ENCODE results near the gene CAPZB. TPM values are rescaled to one million over a fixed set of nuclear protein-coding genes. Genes with fewer than 3 reads are reported as not detected.

Gene CAPZB
- total RNA-seq, 1 experiment from 2014 or later: 201 TPM

DNA sequence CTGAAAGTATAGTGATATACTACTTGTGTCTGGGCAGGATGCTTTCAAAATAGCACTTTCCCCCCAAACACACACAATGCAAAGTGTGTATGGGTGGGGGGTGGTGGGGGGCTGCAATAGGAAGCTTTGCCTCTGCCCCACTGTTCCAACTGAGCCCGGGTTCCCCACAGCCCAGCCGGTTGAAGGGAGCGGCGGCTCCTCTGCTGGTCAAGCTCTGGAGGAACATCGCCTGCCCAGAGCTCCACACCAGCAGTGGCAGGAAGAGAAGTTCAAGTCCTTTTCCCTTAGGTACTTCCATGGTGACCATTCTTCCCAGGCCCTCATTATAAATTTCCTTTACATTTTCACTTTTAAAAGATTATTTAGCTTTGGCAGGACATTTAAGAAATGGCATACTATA, 74.9 kb downstream of the CAPZB start:
- DNase-seq: peak; percentile 71
- Histone ChIP-seq H3K36me3 (replicated peaks; ENCODE audit: control insufficient read depth, insufficient read depth, low read length) (peaks cover 1% of the 10 kb centered on the region), H3K27me3 (ENCODE audit: control insufficient read depth, insufficient read depth, low read length) (no peaks in the 10 kb centered on the region), H3K4me3 (ENCODE audit: insufficient read depth, low read depth, low read length) (no peak overlapping the region)

DNA sequence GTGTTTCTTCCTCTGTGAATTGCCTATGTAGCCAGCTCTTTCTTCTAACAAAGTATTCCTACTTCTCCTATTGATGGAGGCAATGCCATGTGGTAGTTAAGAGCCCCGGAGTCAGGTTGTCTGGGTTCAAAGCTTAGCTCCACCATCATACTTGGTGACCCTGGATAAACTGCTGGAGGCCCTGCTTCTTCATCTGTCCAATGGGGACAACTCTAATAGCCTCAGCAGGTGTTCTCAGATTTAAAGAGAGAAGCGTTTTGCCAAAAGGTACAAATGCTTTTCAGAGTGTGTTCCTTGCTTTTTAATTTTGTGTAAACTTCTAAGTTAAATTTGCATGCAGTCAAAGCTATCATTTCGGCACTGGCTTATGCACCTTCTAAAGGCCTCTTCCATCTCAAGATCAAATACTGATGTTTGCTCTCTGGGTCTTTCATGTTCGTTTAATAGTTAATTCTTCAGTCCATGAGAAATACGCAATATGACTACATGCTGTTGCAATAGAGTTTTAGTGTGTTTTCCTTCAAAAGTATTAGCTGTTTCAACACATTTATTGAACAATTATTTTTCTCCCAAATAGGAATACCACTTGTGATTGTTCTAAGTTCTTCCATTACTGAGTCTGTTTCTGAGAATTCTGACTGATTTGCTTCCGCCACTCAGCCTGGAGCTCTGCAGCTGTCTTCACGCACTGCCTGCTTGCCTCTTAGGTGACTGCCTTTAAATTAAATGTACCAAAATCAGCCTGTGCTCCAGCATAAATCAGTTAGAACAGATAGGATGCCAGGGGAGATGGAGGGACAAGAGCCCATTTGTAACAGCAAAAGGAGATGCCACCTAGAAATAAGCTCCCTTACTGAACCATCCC, 75.6 kb downstream of the CAPZB start:
- DNase-seq: no peak
- H3K27me3 ChIP-seq (ENCODE audit: control insufficient read depth, insufficient read depth, low read length): no peaks in the 10 kb centered on the region
- no peak overlapping the region for H3K4me3 ChIP-seq (ENCODE audit: insufficient read depth, low read depth, low read length)
- H3K36me3 ChIP-seq (replicated peaks; ENCODE audit: control insufficient read depth, insufficient read depth, low read length): peaks cover 1% of the 10 kb centered on the region

DNA sequence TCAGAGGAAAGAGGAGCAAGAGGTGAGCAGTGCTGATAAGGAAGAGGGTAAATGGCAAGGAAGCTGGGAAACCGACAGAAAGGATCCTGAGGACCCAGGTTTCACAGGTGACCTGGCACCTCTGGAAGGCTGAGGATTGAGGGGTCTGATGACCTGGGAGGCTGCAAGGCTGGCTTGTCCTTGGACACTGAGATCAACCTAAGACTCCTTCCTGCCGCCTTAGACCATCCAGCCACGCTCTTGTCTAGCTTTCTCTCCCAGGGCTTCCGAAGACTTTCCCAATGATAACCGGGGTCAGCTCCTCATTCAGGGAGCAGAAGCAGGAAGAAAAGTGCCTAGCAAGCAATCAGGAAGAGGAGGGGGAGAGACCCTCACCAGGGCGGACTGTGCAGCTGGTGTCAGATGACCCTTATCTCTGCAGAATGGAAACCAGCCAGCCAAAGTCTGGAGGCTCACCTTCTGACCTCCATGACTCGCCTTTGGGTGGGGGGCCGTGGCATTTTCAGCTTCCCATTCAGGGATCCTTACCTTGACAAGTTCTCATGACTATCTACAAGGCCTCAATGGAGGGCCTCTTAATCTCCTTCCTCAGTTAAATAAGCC, 77.7 kb downstream of the CAPZB start:
- DNase-seq: no peak
- Histone ChIP-seq H3K4me3 (ENCODE audit: insufficient read depth, low read depth, low read length) (no peak overlapping the region), H3K27me3 (ENCODE audit: control insufficient read depth, insufficient read depth, low read length) (no peaks in the 10 kb centered on the region), H3K36me3 (replicated peaks; ENCODE audit: control insufficient read depth, insufficient read depth, low read length) (peaks cover 3% of the 10 kb centered on the region)

DNA sequence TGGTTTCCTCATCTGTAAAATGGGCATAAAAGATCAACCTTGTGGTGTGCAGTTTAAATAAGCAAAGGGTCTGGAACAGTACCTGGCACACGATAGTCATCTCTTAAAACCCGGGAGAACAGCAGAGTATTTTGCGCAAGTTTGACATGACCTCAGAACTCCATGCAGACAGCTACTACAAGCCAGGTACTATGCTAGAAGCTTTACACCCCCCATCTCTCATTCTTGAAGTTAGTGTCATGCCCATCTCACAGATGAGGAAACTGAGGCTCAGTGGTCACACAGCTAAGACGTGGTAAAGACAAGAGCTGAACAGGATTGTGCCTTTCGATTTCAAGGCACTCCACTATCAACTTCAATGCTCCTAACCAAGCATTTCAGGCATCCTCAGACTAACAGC, 78.7 kb downstream of the CAPZB start:
- no peak for DNase-seq
- Histone ChIP-seq H3K4me3 (ENCODE audit: insufficient read depth, low read depth, low read length) (no peak overlapping the region), H3K27me3 (ENCODE audit: control insufficient read depth, insufficient read depth, low read length) (no peaks in the 10 kb centered on the region), H3K36me3 (replicated peaks; ENCODE audit: control insufficient read depth, insufficient read depth, low read length) (peaks cover 3% of the 10 kb centered on the region)

DNA sequence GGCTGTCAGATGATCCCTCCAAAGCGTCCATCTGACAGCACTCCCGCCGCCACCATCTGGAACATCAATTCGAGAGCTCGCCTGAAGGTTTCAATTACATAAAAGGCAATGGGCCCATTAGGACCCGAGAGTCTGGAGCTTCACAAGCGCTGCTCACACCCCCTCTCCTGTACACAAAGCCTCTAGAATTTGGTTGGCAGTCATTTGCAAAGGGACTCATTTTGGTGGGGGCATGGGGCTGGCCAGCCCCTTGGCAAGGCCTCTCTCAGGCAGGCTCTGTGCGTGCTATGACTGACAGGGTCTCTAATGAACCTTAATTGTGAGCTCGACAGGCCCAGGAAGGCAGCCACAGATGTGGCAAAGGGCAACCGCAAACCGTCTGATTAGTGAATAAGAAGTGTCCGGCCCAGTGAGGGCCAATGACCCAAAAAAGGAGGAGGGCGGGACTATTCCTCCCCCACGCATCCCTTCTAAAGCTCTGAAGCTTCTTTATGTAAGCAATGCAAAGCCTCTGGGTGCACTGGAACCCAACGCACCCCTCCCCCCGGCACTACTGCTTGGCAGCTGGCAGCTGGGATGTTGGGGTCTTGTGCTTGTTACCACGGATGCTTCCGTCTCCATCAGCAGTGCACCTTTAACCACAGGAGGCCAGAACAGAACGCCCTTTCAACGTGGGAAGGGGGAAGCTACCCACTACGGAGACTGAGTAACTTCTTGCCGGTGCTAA, 79.4 kb downstream of the CAPZB start:
- peaks cover 3% of the 10 kb centered on the region for H3K36me3 ChIP-seq (replicated peaks; ENCODE audit: control insufficient read depth, insufficient read depth, low read length)
- no peak overlapping the region for H3K4me3 ChIP-seq (ENCODE audit: insufficient read depth, low read depth, low read length)
- no peak for DNase-seq
- no peaks in the 10 kb centered on the region for H3K27me3 ChIP-seq (ENCODE audit: control insufficient read depth, insufficient read depth, low read length)

DNA sequence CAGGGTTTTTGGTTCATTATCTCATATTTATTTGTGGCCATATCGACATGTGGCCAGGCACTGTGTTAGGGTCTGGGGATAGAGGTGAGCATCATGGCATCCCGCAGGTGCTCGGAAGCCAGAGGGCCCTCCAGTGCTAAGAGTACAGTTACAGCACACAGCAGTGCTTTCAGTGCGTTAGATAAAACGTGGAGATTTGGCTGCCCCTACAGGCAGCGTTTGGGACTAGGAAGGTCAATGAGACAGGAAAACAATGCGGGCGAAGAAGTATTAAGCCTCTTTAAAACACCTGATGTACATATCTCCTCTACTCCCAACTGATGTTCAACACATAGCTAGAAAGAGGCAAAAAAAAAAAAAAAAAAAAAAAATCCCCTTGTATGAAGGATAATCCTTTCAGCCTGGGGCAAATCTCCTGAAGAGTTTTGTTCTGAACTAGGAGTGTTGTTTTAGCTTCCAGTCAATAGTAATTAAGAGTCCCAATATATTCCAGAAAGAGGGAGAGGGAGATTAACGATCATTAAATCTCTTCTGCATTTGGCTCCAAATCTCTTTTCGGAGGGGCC, 80.1 kb downstream of the CAPZB start:
- DNase-seq: no peak
- no peaks in the 10 kb centered on the region for H3K27me3 ChIP-seq (ENCODE audit: control insufficient read depth, insufficient read depth, low read length)
- H3K4me3 ChIP-seq (ENCODE audit: insufficient read depth, low read depth, low read length): no peak overlapping the region
- H3K36me3 ChIP-seq (replicated peaks; ENCODE audit: control insufficient read depth, insufficient read depth, low read length): peaks cover 3% of the 10 kb centered on the region

DNA sequence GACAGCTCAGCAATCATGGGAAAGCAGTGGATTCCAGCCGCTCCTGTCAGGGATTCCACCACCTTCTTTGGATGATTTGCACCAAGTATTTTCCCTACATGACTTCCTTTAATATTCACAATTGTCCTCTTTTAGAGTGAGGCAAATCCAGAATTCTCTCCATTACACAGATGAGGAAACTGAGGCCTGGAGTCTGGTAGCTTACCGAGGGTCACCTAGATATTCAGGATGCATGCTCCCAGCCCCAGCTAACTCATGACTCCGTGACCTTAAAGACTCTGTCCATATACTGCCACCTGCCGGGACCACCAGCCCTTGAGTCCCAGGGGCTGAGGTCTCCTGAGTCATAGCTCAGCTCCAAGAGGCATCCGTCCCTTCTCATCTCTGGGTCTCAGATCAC, 80.6 kb downstream of the CAPZB start:
- no peak for DNase-seq

DNA sequence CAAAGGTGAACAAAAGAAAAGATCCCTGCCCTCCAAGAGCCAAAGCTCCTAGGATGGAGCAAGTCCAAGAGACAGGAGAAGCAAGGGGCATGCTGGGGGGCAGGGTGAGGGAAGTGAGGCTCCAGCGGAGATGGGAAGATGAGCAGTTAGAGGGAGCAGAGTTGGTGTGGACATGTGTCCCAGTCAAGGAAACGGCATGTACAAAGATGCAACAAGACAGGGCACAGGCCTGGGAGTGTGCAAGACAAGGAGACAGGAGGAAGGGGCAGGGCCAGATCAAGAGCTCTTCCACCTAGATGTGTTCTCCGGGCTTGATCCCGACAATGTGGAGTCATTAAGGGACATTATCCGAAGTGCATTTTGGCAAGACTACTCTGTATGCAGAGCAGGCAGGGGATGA, 82.1 kb downstream of the CAPZB start:
- Histone ChIP-seq H3K4me3 (ENCODE audit: insufficient read depth, low read depth, low read length) (no peak overlapping the region), H3K27me3 (ENCODE audit: control insufficient read depth, insufficient read depth, low read length) (no peaks in the 10 kb centered on the region), H3K36me3 (replicated peaks; ENCODE audit: control insufficient read depth, insufficient read depth, low read length) (peaks cover 3% of the 10 kb centered on the region)
- DNase-seq: no peak

More for the DNA sequence above, 80.6 kb downstream of the CAPZB start:
- peaks cover 3% of the 10 kb centered on the region for H3K36me3 ChIP-seq (replicated peaks; ENCODE audit: control insufficient read depth, insufficient read depth, low read length)
- no peaks in the 10 kb centered on the region for H3K27me3 ChIP-seq (ENCODE audit: control insufficient read depth, insufficient read depth, low read length)
- H3K4me3 ChIP-seq (ENCODE audit: insufficient read depth, low read depth, low read length): no peak overlapping the region

DNA sequence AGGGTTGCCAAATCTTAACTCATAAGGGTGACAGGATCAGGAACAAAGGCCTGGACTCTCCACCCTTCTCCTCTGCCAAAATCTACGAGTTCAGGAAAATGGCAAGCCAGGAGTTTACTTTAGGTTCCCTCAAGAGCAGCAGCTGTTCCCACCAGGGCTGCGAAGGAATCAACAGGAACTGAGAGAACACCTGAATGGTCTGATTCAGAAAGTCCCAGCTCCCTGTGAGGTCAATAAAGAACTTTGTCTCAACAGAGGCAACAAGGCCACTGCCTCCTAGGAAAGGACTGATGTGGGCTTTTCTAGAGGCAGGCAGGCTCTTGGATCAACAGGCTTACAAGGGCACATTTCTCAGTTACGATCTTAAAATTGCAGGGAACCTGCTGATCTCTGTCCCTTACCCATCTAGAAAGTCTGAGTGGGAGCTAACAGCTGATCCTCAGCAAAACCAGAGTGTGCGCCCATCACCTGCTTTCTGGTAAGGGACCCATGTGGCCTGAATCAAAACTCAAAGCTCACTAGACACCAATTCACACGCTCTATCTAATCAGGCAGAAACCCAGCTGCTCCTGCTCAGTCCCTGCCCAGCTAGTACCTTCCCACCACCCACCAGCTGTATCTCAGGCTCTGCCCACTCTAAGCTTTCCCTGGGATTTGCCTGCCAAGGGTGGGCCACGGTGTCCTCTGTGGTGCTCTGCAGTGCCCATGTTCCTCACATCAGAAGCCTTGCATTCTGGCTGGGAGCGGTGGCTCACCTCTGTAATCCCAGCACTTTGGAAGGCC, 83.1 kb downstream of the CAPZB start:
- no peaks in the 10 kb centered on the region for H3K27me3 ChIP-seq (ENCODE audit: control insufficient read depth, insufficient read depth, low read length)
- H3K4me3 ChIP-seq (ENCODE audit: insufficient read depth, low read depth, low read length): no peak overlapping the region
- no peak for DNase-seq
- H3K36me3 ChIP-seq (replicated peaks; ENCODE audit: control insufficient read depth, insufficient read depth, low read length): peaks cover 2% of the 10 kb centered on the region; the same call in 1 of the 2 replicates

DNA sequence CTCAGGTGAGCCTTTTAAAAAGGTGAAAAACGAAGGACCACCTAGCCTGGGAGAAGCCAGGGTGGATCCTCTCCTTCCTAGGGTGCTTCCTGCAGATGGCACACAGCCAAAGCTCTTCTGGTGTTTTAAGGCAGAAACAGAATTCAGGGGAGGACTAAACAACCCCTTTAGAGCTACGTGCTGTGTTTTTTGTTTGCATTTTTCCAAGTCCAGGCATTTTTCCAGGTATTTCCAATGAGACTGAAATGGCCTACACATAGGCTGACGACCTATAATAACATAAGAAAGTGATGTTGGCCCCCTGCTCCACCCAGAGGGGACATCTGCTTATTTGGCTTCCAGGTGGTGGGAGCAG, 83.8 kb downstream of the CAPZB start:
- peaks cover 2% of the 10 kb centered on the region; the same call in 1 of the 2 replicates for H3K36me3 ChIP-seq (replicated peaks; ENCODE audit: control insufficient read depth, insufficient read depth, low read length)
- H3K27me3 ChIP-seq (ENCODE audit: control insufficient read depth, insufficient read depth, low read length): no peaks in the 10 kb centered on the region
- no peak overlapping the region for H3K4me3 ChIP-seq (ENCODE audit: insufficient read depth, low read depth, low read length)
- no peak for DNase-seq

DNA sequence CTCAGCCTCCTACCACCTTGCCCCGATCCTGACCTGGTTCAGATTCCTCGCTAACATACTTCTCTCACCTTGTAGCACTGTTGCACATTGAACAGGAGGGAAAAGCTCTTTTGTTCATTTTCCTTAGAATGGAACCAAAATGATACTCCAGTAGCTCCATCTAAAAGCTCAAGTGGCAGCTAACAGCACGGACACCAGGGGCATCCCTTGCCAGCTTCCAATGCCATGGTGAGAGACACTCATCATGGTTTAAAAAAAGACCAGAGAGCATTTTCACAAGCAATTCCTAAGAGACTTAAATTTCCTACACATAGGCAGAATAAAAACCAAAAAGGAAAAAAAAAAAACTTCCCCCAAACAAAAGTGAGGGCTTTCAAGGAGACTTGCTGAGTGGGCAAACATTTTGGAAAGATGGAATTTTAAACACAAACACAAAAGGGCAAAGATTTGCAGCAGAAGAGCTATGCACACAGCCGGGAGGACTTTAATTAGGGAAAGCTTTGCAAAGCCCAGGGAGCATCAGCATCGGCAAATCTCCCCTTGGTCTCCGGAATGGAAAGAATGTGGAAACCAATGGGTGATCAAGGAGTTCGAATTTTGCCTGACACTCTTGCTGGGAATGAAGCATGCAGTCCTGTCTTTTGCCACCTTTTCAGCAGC, 84.3 kb downstream of the CAPZB start:
- peak; percentile 71 for DNase-seq
- Histone ChIP-seq H3K27me3 (ENCODE audit: control insufficient read depth, insufficient read depth, low read length) (no peaks in the 10 kb centered on the region), H3K36me3 (replicated peaks; ENCODE audit: control insufficient read depth, insufficient read depth, low read length) (peaks cover 2% of the 10 kb centered on the region; the same call in 1 of the 2 replicates), H3K4me3 (ENCODE audit: insufficient read depth, low read depth, low read length) (no peak overlapping the region)

DNA sequence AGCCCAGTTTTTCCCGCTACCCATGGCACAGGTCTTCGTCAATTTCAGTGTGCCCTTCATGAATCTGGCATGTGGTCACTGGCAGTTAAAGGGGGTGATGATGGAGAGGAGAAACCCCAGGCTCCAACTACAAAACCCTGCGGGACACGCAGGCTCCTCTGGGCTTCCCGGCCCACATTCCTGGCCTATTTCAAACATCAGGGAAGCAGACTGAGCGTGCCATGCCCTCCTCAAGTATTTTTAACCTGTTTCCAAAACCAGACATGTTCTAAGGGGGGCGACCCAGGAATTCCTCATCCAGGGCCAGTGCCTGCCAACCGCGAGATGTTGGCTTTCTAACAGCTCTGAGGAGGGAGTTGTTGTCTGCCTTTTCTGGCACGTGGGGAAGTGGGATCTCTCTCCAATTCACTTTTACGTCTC, 85.1 kb downstream of the CAPZB start:
- no peak for DNase-seq
- Histone ChIP-seq H3K27me3 (ENCODE audit: control insufficient read depth, insufficient read depth, low read length) (no peaks in the 10 kb centered on the region), H3K36me3 (replicated peaks; ENCODE audit: control insufficient read depth, insufficient read depth, low read length) (peaks cover 2% of the 10 kb centered on the region; the same call in 1 of the 2 replicates), H3K4me3 (ENCODE audit: insufficient read depth, low read depth, low read length) (no peak overlapping the region)

DNA sequence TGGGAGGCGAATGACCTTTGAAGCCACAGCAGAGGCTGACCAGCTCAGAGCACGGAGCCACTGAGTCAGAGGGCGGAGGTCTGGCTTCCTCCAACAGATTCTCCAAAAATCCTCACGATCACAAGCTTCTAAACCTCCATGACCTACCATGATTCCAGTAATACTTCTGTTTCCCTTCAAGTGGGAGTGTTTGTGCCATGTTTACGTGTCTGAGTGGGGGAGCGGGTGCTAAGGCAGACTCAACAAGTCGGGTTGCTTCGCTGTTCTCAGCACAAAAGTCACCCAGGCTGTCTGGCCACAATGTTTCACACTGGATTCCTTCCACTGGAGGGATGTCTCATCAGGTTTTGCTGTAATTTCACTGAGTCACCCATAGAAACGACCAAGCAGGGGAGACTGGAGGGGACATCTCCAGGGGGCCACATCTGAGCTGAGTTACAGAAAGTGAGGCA, 87.0 kb downstream of the CAPZB start:
- Histone ChIP-seq H3K36me3 (replicated peaks; ENCODE audit: control insufficient read depth, insufficient read depth, low read length) (peaks cover under 1% of the 10 kb centered on the region; the same call in 1 of the 2 replicates), H3K27me3 (ENCODE audit: control insufficient read depth, insufficient read depth, low read length) (no peaks in the 10 kb centered on the region), H3K4me3 (ENCODE audit: insufficient read depth, low read depth, low read length) (no peak overlapping the region)
- DNase-seq: no peak
